CD4-positive, alpha-beta T cell treated with Interleukin-10 for 1 hour (primary cell): ENCODE data around the gene MLPH.

Experiments used
- DNase-seq: peaks from one replicate; pipeline ENCODE4 v3.0.0-alpha.2; 2020

MLPH gene

GRCh38 chr2:237549216-237549615 lies 62.2 kb downstream of the MLPH start:
- no peak for DNase-seq

GRCh38 chr2:237549643-237550415 lies 62.8 kb downstream of the MLPH start:
- DNase-seq: no peak

- DNase-seq: no peak
Measured at GRCh38 chr2:237551071-237551574, 64.1 kb downstream of the MLPH start.

GRCh38 chr2:237552908-237553307 lies 65.9 kb downstream of the MLPH start:
- DNase-seq: no peak

- DNase-seq: no peak
Measured at GRCh38 chr2:237553948-237554347, 66.9 kb downstream of the MLPH start.

GRCh38 chr2:237555560-237555959 lies 68.5 kb downstream of the MLPH start:
- no peak for DNase-seq

GRCh38 chr2:237556773-237557632 lies 70.0 kb downstream of the MLPH start:
- DNase-seq: peak; percentile 1

GRCh38 chr2:237557633-237558015 lies 70.6 kb downstream of the MLPH start:
- no peak for DNase-seq

GRCh38 chr2:237558961-237559641 lies 72.0 kb downstream of the MLPH start:
- DNase-seq: no peak

GRCh38 chr2:237561221-237561620 lies 74.2 kb downstream of the MLPH start:
- no peak for DNase-seq

- DNase-seq: no peak
Measured at GRCh38 chr2:237563816-237564215, 76.8 kb downstream of the MLPH start.

GRCh38 chr2:237564526-237565131 lies 77.6 kb downstream of the MLPH start:
- no peak for DNase-seq

GRCh38 chr2:237565974-237566373 lies 78.9 kb downstream of the MLPH start:
- no peak for DNase-seq

GRCh38 chr2:237566401-237567235 lies 79.6 kb downstream of the MLPH start, which contains the start of gene PRLH:
Gene PRLH, plus strand, starts transcription at chr2:237566574. Its CDS starts 0 bp downstream, at chr2:237566574.
- DNase-seq: no peak

GRCh38 chr2:237567276-237568029 lies 80.4 kb downstream of the MLPH start:
- no peak for DNase-seq

- no peak for DNase-seq
Measured at GRCh38 chr2:237568121-237568660, 81.1 kb downstream of the MLPH start.

GRCh38 chr2:237569041-237569440 lies 82.0 kb downstream of the MLPH start:
- DNase-seq: no peak

- DNase-seq: no peak
Measured at GRCh38 chr2:237569896-237570295, 82.8 kb downstream of the MLPH start.

- no peak for DNase-seq
Measured at GRCh38 chr2:237570776-237571335, 83.8 kb downstream of the MLPH start.

GRCh38 chr2:237571551-237571950 lies 84.5 kb downstream of the MLPH start:
- no peak for DNase-seq
